SW 1271 (cell line): ENCODE results near the gene KCTD2.
A peak's percentile ranks its signal among the peaks of the same experiment; 100 is the strongest.
"Not testable (repeated sequence)": the region's sequence is repeated elsewhere in the genome, so short reads cannot be mapped to it uniquely, and the experiment has no call there.

ENCODE experiments used
- DNase-seq, 2 experiments: peaks; one replicate each; lab custom pipeline; 2025; lab: John Stamatoyannopoulos, UW

KCTD2 gene

DNA sequence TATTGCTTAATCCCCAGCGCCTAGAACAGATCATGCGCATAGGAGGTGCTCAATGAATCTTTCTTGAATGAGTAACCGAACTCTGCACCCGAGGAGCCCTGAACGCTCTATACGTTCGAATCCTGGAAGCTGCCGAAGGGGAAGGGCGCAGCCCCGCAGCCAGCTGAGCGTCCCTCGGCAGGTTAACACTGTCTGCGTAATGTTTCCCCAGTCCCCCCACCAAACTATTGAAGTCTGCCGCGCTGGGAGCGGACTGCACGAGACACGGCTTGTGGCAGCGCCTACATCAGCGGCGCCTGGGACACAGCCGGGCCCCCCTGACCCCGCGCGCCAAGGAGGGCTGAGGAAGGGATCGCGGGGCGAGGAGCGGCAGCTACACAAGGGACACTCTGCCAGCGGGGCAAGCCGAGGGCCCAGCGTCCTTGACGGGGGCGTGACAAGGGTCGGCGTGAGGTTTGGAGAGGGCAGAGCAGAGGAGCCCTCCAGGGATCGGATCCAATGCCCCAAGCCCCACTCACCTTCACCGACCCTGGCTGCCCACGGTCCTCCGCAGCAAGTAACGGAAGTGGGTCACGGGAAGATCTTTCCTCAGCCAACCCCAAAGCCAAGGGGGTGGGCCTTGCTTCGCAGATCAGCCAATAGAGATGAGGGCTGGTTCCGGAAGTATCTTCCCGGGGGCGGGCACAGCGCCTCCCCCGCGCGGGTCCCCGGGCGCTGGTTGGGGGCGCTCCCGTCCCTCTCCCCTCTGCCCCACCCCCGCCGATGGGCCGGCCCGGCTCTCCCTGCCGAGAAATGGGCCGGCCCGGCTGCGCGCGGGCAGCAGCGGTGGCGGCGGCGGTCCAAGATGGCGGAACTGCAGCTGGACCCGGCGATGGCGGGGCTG, at the start of gene KCTD2, which contains the start of gene ATP5PD:
Gene KCTD2, plus strand, starts transcription at position 819 of the 883 bp plus-strand sequence. Its CDS starts 26 bp downstream, at position 845.
Gene ATP5PD, minus strand, starts transcription at position 563 of the 883 bp plus-strand sequence. CDS start 4,319 bp downstream, outside the sequence.
- peak; percentile 86 to 95 for DNase-seq

- no peak for DNase-seq
Measured at GRCh38 chr17:74998783-74999182, 48.2 kb upstream of the KCTD2 start.

DNA sequence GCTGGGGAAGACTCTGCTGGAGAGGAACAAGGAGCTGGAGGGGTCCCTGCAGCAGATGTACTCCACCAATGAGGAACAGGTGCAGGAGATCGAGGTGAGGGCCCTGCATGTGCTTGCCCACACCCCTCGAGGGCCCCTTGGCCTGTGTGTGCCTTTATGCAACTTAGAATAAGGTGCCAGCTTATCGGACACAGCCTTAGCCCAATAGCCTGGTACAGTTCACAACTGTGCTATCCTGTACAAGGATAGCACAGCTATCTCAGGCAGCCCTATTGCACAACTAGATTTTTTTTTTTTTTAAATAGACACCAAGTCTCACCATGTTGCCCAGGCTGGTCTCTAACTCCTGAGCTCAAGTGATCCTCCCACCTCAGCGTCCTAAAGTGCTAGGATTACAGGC, 47.5 kb upstream of the KCTD2 start:
- no peak for DNase-seq

GRCh38 chr17:75001915-75002843, 44.8 kb upstream of the KCTD2 start:
- no peak for DNase-seq

DNA sequence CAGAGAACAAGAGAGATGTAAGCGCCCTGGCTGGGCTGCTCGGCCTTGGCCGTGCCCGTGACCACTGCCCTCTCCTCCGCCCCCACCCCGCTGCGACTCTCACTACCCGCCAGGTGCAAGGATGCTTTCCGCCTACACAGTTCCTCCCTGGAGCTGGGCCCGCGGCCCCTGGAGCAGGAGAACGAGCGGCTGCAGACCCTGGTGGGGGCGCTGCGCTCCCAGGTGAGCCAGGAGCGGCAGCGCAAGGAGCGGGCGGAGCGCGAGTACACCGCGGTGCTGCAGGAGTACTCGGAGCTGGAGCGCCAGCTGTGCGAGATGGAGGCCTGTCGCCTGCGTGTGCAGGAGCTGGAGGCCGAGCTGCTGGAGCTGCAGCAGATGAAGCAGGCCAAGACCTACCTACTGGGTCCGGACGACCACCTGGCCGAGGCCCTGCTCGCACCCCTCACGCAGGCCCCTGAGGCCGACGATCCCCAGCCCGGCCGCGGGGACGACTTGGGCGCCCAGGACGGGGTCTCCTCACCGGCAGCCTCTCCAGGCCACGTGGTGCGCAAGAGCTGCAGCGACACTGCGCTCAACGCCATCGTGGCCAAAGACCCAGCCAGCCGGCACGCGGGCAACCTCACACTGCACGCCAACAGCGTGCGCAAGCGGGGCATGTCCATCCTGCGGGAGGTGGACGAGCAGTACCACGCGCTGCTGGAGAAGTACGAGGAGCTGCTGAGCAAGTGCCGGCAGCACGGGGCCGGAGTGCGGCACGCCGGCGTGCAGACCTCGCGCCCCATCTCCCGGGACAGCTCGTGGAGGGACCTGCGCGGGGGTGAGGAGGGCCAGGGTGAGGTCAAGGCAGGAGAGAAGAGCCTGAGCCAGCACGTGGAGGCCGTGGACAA, 43.7 kb upstream of the KCTD2 start:
- no peak for DNase-seq

GRCh38 chr17:75003957-75004355, 43.1 kb upstream of the KCTD2 start:
- DNase-seq, result no peak

DNA sequence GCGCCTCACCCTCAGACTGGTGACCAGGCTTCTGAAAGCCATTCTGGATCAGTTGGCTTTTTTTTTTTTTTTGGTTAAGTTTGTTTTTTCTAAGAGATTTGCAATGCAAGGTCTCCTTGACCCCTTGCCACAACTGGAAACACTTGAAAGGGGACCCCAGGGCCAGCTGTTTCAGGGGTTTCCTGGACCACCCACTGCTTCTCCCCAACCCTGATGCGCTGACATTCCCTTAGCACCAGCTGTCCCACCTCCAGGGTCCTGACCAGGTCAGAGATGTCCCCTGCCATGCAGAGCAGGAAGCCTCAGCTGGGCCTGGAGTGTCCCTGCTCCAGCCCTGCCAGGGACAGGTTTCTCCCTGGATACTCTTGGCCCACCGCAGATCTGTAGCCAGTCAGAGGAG, 42.7 kb upstream of the KCTD2 start:
- DNase-seq, result no peak

- DNase-seq, result no peak
Measured at GRCh38 chr17:75005291-75005690, 41.7 kb upstream of the KCTD2 start.

GRCh38 chr17:75006084-75006483, 40.9 kb upstream of the KCTD2 start:
- not testable (repeated sequence) for DNase-seq

GRCh38 chr17:75006653-75007052, 40.4 kb upstream of the KCTD2 start:
- no peak for DNase-seq

- DNase-seq, result no peak
Measured at GRCh38 chr17:75008373-75008772, 38.7 kb upstream of the KCTD2 start.

DNA sequence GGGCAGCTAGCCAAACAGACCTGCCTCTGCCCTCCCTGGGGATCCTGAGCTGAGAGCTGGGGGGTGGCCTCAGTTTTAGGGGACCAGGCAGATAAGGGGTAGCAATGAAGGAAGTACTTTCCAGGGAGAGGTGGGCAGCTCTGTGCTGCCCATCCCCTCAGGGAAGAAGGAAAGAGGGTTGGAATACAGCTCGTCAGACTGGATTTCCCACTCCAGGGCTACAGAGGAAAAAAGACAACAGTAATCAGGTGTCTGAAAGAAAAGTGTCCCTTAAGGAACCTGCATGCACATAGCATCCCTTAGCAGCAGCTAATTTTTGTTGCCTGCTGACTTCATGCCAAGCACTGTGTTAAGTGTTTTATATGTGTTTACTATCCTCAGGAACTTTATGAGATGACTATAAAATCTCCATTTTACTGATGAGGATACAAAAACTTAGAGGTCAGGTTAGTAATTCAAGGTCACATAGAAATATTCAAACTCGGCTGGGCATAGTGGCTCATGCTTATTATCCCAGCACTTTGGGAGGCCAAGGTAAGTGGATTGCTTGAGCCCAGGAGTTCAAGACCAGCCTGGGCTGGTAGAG, 37.8 kb upstream of the KCTD2 start:
- DNase-seq, result no peak

- DNase-seq, result peak in 1 of 2 experiments; percentile 10
Measured at GRCh38 chr17:75010683-75011400, 36.2 kb upstream of the KCTD2 start.

GRCh38 chr17:75011401-75012095, 35.5 kb upstream of the KCTD2 start:
- DNase-seq, result no peak

DNA sequence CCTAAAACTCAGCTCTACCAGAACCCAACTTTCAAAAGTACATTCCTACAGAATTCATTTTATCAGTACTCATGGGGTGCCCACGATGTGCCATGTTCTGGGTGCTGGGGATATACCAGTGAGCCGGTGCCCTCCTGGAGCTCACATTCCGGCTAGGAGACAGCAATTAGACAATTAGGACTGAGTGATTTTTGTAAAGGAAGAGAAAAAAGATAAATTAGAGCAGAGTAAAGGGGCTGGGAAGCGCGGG, 35.0 kb upstream of the KCTD2 start:
- no peak for DNase-seq

DNA sequence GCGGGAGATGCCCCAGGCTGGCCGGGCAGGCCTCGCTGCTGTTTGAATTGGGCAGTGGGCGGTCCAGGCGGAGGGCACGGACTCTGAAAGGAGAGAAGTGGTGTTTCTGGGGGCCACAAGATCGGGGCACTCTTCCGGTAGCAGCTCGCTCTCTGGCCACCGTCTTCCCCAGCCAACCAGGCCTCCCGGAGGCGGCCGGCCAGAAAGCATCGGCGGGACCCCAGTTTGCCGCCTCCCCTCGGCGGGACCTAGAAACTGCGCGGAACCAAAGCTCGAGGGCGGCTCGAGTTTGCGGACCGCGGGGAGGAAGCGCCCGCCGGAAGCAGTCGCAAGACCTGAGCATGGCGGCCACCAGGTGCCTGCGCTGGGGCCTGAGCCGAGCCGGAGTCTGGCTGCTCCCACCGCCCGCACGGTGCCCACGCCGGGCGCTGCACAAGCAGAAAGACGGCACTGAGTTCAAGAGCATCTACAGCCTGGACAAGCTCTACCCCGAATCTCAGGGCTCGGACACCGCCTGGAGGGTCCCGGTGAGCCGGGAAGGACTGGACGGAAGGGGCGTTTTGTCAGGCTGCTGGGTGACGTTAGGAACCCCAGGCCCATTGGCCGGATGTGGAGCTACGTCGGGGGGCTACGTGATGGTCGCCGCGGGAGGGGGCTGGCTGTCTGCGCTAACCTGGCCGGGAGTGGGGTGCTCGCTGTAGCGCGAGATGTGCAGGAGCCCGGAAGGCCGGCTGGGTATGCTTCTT, 34.5 kb upstream of the KCTD2 start, which contains the start of gene MRPL58:
Gene MRPL58, plus strand, starts transcription at position 325 of the 746 bp plus-strand sequence. Its CDS starts 17 bp downstream, at position 342.
- peak; percentile 65 to 81 for DNase-seq

DNA sequence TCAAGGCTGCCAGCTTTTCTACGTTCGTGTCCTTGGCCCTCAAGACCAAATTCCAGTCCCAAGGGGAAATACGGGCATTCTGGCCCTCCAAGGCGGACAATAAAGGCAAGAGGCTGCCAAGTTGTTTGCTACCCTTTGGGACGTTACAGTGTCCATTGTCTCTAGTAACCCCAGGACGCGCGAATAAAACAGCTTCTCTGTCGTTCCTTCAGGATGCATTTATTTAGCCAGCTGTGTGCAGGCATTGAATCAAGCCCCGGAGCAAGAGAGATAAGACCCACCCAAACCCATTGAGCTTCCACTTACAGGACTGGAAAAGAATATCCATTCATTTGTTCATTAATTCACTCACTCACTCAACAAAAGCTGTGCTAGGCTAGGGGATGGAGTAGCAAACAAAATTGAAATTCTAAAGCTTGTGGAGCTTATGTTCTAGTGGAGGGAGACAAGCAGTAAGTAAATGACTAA, 33.9 kb upstream of the KCTD2 start:
- DNase-seq, result no peak

DNA sequence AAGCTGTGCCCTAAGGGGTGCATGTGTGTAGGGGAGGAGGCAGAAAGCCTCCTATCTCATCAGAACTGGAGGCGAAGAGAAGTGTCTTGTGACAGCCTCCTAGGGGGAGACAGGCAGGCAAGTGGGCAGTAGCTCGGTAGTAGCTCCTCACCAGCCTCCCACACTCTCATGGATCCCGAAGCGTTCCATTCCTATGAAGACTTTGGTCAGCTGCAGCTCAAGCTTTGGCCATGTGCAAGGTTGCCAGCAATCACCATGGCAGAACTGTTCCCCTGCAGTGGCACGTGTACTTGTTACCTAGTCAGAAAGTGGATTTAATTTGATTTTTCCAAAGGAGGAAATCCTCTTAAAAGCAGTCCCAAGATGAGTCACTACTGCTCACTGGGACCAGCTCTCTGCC, 27.9 kb upstream of the KCTD2 start:
- DNase-seq, result no peak

DNA sequence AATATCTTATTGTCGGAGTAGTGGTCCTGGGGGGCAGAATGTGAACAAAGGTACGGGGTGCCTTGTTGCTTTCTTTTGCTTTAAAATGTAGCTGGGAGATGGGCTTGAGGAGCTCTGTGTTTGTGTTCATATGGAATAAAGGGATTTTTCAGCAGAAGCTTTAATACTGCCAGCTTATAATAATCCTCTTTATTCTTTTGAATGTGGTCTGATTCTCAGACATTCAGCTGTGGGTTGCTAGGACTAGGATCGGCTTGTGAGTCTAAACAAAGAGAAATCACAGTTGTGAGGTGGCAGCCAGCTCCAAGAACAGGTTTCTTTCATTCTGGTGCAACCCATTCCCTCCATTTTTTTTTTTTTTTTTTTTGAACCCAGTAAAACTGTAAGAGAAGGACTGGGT, 27.3 kb upstream of the KCTD2 start:
- DNase-seq, result no peak
